ENCODE data around the gene DPP6. TPM values are rescaled to one million over a fixed set of nuclear protein-coding genes. Genes with fewer than 3 reads are reported as not detected.

The DPP6 gene
- total and polyA plus RNA-seq, 10 donors, result 0.11 to 8.7 (median 3.0) TPM

- H3K4me1 ChIP-seq, result no peaks in the 10 kb centered on the region
- peaks cover 0 to 41% (median 18%) of the 10 kb centered on the region in 8 donors for H3K9me3 ChIP-seq
- intact Hi-C loops (cut with DNase I; ENCODE audit: low total_unique reads), result no loop called here
- peaks cover 0 to 8% (median 0%) of the 10 kb centered on the region in 7 donors for H3K27me3 ChIP-seq (replicated peaks in 1 of 7)
- no peak overlapping the region for H3K4me3 ChIP-seq
- no peak for TF ChIP-seq CTCF (IDR thresholded peaks at IDR 0.05 in 8 of 11, conservative IDR thresholded peaks at IDR 0.05 in 3 of 11)
- TF ChIP-seq POLR2AphosphoS5 (IDR thresholded peaks at IDR 0.05), result no peak
- no peak for TF ChIP-seq POLR2A (IDR thresholded peaks at IDR 0.05)
- no peak overlapping the region for H3K27ac ChIP-seq
- DNase-seq, result no peak
- 30 to 90% (median 33%) methylated on average over 2 of the region's 2 CpGs for WGBS, 5 donors
- H3K36me3 ChIP-seq, result no peaks in the 10 kb centered on the region
Measured at GRCh38 chr7:154785898-154786297, 733.7 kb downstream of the DPP6 start.

- Histone ChIP-seq H3K9me3 (peaks cover 0 to 39% (median 18%) of the 10 kb centered on the region in 8 donors), H3K27ac (no peak overlapping the region), H3K36me3 (no peaks in the 10 kb centered on the region), H3K27me3 (replicated peaks in 1 of 7) (peaks cover 0 to 25% (median 5%) of the 10 kb centered on the region in 7 donors), H3K4me3 (no peak overlapping the region), H3K4me1 (no peaks in the 10 kb centered on the region)
- TF ChIP-seq POLR2A (IDR thresholded peaks at IDR 0.05) (no peak), CTCF (IDR thresholded peaks at IDR 0.05 in 8 of 11, conservative IDR thresholded peaks at IDR 0.05 in 3 of 11) (no peak)
- intact Hi-C loops (cut with DNase I; ENCODE audit: low total_unique reads), result no loop called here
- 65 to 73% (median 72%) methylated on average over 6 of the region's 6 CpGs for WGBS, 5 donors
- DNase-seq, result no peak
Measured at GRCh38 chr7:154789404-154789803, 737.2 kb downstream of the DPP6 start.

GRCh38 chr7:154791611-154792010, 739.4 kb downstream of the DPP6 start:
- intact Hi-C loops (cut with DNase I; ENCODE audit: low total_unique reads), result no loop called here
- Histone ChIP-seq H3K27me3 (replicated peaks in 1 of 7) (peaks cover 0 to 40% (median 6%) of the 10 kb centered on the region in 7 donors), H3K4me3 (no peak overlapping the region), H3K4me1 (no peaks in the 10 kb centered on the region), H3K27ac (no peak overlapping the region), H3K36me3 (no peaks in the 10 kb centered on the region), H3K9me3 (peaks cover 0 to 17% (median 2%) of the 10 kb centered on the region in 8 donors)
- no peak for DNase-seq
- TF ChIP-seq POLR2AphosphoS5 (IDR thresholded peaks at IDR 0.05), result no peak
- no peak for TF ChIP-seq POLR2A (IDR thresholded peaks at IDR 0.05)
- TF ChIP-seq CTCF (IDR thresholded peaks at IDR 0.05 in 8 of 11, conservative IDR thresholded peaks at IDR 0.05 in 3 of 11), result no peak
- 80 to 90% (median 83%) methylated on average over 4 of the region's 4 CpGs for WGBS, 5 donors

- peaks cover 0 to 40% (median 6%) of the 10 kb centered on the region in 7 donors for H3K27me3 ChIP-seq (replicated peaks in 1 of 7)
- WGBS, 5 donors, result 78 to 87% (median 81%) methylated on average over 7 of the region's 7 CpGs
- H3K9me3 ChIP-seq, result peaks cover 0 to 14% (median 0%) of the 10 kb centered on the region in 8 donors
- DNase-seq, result no peak
- no peaks in the 10 kb centered on the region for H3K4me1 ChIP-seq
- TF ChIP-seq POLR2A (IDR thresholded peaks at IDR 0.05) (no peak), CTCF (IDR thresholded peaks at IDR 0.05 in 8 of 11, conservative IDR thresholded peaks at IDR 0.05 in 3 of 11) (no peak), POLR2AphosphoS5 (IDR thresholded peaks at IDR 0.05) (no peak)
- intact Hi-C loops (cut with DNase I; ENCODE audit: low total_unique reads), result no loop called here
- no peak overlapping the region for H3K27ac ChIP-seq
- H3K36me3 ChIP-seq, result no peaks in the 10 kb centered on the region
- H3K4me3 ChIP-seq, result no peak overlapping the region
Measured at GRCh38 chr7:154792436-154793055, 740.3 kb downstream of the DPP6 start.
